Measurements from ENCODE around the gene ROBO1. TPM values are rescaled to one million over a fixed set of nuclear protein-coding genes. Genes with fewer than 3 reads are reported as not detected.

Gene ROBO1
- total RNA-seq, 1 experiment from 2014 or later: 7.0 TPM

DNA sequence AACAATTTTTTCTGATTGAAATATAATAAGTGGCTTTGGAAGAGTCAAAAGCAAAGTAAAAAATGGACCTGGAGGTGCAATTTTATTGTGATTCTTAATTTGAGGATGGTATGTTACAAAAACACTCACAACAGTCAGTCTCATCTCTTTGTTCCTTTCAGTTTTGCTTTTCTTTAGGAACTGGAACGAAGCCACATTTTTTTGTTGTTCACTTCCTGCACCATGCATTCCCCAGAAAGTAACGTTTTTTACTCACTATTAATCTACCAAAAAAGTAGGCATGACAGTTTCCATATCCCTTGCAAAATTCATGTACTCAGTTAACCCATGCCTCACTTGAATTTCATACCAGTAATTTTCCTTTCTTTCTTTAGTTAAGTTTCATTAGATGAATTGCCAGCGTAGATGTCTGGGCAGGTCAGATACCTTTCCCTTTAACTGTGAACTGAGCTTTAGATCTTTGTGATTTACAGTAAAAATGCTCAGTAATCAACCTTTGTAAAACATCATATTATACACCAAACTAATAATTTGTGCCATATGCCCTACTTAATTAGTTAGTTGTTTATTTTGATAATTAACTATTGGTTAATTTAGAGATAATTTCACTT is 384.3 kb downstream of the ROBO1 start:
- no peaks in the 10 kb centered on the region for H3K27me3 ChIP-seq
- H3K4me3 ChIP-seq: no peak overlapping the region
- no peak for DNase-seq
- no peaks in the 10 kb centered on the region for H3K9me3 ChIP-seq
- no peaks in the 10 kb centered on the region for H3K36me3 ChIP-seq

DNA sequence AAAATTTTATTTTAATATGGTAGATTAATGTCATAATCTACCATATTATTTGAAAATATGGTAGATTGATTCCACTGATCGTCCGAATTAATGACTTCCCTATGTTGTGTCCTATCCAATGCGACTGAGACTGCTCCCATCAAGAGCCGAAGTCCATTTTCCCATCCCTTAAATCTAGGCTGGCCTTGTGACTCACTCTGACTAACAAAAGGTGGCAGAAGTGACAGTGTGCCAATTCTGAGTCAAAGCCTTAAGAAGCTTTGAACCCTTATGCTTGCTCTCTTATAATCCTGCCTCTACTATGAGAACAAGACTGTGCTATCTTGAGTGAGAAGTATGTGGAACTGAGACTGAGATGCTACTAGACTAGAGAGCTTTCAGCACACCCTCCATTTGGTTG is 387.2 kb downstream of the ROBO1 start:
- DNase-seq: no peak
- Histone ChIP-seq H3K9me3 (no peaks in the 10 kb centered on the region), H3K4me3 (no peak overlapping the region), H3K36me3 (no peaks in the 10 kb centered on the region), H3K27me3 (no peaks in the 10 kb centered on the region)

DNA sequence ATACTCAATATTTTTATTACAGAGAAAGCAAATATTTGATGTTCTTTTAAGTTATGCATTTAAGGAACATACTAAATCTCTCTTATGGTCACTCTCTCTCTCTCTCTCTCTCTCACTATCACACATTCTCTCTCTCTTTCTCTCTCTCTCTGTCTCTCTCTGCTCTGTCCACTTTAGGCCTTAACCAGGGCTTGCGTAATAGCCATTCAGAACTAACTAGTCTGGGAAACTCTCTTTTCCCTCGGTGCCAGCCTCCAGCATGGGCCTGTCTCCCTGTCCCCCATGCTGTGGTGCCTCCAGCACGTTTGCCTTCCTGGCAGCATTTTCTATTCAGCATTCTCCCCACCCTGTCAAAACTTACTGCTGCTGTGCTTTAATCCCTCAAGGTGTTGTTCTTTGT is 389.7 kb downstream of the ROBO1 start:
- Histone ChIP-seq H3K9me3 (no peaks in the 10 kb centered on the region), H3K27me3 (no peaks in the 10 kb centered on the region), H3K4me3 (no peak overlapping the region), H3K36me3 (no peaks in the 10 kb centered on the region)
- DNase-seq: no peak

DNA sequence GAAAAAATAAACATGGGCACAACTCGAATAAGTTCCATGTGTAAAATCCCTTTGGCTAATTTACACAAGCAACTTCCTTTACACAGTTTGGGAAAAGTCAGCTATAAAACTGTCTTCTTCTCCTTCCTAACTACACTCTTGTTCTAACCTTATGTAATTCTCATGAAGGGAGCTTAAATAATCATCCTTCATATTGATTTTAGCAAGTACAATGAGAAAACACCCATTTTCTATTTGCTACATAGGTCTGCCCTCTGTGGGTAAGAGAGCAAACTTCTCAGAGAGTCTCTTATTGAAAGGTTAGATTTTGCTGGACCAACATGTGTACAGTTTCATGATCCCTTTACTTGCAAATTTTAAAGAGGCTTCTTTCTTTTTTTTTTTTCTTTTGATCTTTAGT is 398.5 kb downstream of the ROBO1 start:
- no peaks in the 10 kb centered on the region for H3K9me3 ChIP-seq
- no peak for DNase-seq
- H3K4me3 ChIP-seq: no peak overlapping the region
- no peaks in the 10 kb centered on the region for H3K27me3 ChIP-seq
- no peaks in the 10 kb centered on the region for H3K36me3 ChIP-seq

DNA sequence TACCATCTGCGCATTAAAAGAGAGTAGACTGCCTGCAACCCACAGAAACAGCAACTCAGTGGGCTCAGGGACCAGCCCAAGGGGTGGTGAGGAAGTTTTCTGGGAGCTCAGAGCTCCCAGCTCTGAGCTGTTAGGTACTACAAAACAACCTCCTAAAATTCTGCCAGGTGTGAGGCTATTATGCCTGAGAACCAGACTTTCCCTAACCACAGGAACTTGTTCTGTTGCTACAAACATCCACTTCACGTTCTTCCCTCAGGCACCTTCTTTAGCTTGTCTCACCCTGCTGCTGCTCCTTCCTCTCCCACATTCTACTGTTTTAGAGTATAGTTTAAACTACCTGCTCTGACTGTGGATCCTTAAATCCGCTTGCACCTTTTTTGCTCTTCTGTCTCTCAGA is 399.4 kb downstream of the ROBO1 start:
- no peak for DNase-seq
- H3K4me3 ChIP-seq: no peak overlapping the region
- H3K27me3 ChIP-seq: no peaks in the 10 kb centered on the region
- H3K9me3 ChIP-seq: no peaks in the 10 kb centered on the region
- H3K36me3 ChIP-seq: no peaks in the 10 kb centered on the region

DNA sequence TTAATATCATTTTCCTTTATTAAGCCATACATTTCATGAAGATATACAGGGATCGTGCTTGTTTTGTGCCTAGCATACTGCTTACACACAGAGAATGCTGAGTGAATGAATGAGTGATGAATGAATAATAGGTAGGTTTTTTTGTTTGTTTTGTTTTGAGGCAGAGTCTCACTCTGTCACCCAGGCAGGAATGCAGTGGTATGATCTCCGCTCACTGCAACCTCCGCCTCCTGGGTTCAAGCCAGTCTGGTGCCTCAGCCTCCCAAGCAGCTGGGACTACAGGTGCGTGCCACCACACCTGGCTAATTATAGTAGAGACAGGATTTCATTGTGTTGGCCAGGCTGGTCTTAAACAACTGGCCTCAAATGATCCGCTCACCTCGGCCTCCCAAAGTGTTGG is 400.0 kb downstream of the ROBO1 start:
- Histone ChIP-seq H3K4me3 (no peak overlapping the region), H3K9me3 (no peaks in the 10 kb centered on the region)
- DNase-seq: no peak

DNA sequence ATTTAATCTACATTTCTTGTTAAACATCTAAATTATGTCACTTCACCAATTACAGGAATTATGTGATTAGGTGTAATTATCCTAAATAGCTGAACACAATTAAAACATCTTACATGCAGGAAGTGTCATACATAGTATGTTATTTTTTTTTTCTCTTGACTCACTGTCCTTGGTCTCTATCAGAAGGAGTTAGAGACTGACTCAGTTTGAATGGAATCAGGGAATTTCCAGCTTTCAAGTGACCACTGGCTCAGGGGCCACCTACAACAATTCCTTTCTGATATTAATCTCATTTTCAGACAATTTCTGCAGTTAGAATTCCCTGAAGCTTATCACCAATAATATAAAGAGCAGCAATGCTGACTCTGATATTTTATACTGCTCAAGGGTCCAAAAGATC is 400.7 kb downstream of the ROBO1 start:
- H3K9me3 ChIP-seq: no peaks in the 10 kb centered on the region
- no peaks in the 10 kb centered on the region for H3K27me3 ChIP-seq
- no peak overlapping the region for H3K4me3 ChIP-seq
- H3K36me3 ChIP-seq: no peaks in the 10 kb centered on the region
- DNase-seq: peak; percentile 5

More for the DNA sequence above, 400.0 kb downstream of the ROBO1 start:
- Histone ChIP-seq H3K36me3 (no peaks in the 10 kb centered on the region), H3K27me3 (no peaks in the 10 kb centered on the region)

DNA sequence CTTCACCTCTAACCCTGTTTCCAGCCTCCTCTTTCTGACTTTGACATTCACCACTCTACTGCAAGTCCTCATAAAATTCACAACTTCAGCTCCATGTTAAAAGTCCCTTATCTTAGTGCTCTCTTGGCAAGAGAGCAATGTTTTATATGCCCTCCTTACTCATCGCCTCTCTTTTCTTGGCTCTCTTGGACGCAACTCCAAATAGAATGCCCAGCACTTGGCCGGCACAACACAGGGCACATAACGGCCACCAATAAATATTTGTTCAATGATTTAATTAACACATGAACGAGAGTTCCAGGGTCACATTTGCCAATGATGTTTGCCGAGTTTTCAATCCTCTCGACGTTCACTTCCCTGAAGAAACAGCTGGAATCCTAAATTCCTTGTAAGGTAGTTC is 401.4 kb downstream of the ROBO1 start:
- DNase-seq: peak; percentile 55
- Histone ChIP-seq H3K27me3 (no peaks in the 10 kb centered on the region), H3K9me3 (no peaks in the 10 kb centered on the region), H3K36me3 (no peaks in the 10 kb centered on the region), H3K4me3 (no peak overlapping the region)

DNA sequence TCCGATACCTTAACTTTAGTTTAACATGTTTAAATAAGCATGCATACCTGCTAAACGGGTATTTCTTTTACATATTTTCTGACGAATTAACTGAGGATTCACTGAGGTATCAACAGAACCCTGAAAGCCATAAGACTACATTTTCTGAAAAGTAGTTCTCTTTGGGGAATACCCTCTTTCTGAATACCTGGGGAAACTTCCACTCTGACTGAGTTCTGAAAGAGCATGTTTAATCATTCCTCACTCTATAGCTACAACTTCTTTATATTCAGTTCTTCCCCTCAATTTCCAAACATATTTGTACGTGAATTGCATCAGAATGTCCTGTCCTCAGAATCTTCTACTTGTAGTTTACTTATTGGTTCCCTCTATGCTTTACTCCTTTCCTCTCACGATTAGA is 403.0 kb downstream of the ROBO1 start:
- DNase-seq: no peak
- Histone ChIP-seq H3K4me3 (no peak overlapping the region), H3K9me3 (no peaks in the 10 kb centered on the region)

DNA sequence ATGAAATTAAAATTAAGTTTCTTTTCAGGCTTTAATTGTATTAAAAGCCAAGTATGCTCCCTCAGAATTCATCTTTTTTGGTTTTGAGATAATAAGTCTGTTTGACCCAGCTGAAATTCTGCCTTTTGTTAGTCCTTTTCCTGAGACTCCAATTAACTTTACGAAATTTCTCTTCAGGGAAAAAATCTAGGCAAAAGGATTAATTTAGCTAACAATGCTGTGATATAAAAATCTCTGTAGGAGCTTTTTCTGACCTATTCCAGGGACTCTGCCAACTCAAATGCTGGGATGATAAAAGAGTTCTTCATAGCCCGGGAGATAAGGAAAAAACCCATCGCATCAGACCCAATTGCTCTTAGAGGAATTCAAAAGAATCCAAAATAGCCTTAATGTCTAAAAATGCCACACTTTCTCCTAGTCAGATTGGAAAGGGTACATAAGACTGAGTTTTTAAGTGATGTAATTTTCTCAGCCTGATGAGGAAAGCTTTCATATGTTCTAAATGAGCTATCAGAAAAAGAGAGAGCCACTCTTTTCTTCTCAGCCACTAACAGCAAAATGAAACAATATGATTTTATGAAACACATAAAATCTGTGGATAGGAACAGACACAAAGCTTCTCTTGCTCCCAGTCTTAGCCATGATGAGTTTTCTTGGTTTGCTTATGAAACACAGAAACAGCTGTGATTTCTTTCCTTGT is 405.1 kb downstream of the ROBO1 start:
- no peak overlapping the region for H3K4me3 ChIP-seq
- H3K9me3 ChIP-seq: no peaks in the 10 kb centered on the region
- no peak for DNase-seq
- H3K36me3 ChIP-seq: no peaks in the 10 kb centered on the region
- H3K27me3 ChIP-seq: no peaks in the 10 kb centered on the region

More for the DNA sequence above, 403.0 kb downstream of the ROBO1 start:
- Histone ChIP-seq H3K36me3 (no peaks in the 10 kb centered on the region), H3K27me3 (no peaks in the 10 kb centered on the region)

DNA sequence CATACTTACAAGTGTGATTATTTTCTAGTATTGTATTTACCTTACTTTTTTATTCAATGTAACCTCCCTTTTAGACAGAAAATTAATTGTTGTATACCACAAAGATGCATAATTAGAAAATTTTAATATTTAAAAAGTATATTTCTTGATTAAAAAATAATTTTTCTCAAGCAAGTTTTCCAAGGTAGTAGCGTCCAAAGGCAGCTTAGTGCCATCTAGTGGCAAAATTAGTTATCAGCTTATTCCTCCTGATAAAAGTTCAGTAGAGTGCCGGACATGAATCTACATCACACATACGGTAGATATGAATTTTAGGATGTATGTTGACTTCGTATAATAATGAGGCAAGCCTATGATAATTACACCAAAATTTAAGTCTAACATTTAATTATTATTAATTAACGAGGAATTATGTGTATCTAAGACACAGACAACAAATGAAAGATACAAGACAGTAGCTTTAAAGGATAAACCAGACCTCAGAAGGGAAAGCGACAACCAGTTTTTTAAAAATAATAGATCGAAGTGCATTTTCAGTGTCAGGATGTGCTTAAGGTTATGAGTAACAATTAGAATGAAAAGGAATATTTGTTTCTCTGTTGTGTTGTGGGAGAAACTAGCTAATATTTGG is 405.9 kb downstream of the ROBO1 start:
- DNase-seq: no peak
- Histone ChIP-seq H3K9me3 (no peaks in the 10 kb centered on the region), H3K4me3 (no peak overlapping the region), H3K36me3 (no peaks in the 10 kb centered on the region), H3K27me3 (no peaks in the 10 kb centered on the region)

DNA sequence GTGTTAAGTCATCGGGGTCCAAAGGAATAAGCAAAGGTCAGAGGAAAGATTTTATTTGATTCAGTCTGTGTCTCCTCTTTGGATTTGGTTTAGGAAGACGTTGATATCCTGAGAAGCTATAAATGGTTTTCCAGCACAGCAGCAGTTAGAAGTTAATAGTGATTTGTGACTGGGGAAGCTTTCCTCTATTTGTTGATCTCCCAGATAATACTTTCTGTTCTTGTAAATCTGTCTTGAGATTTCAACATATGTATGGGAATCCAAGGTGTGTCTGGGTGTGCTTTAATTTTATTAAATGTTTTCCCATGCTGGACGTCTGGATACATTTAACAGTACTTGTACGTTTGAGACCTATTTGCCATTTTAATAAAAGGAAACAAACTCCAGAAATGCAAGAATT is 409.5 kb downstream of the ROBO1 start:
- H3K4me3 ChIP-seq: no peak overlapping the region
- no peaks in the 10 kb centered on the region for H3K36me3 ChIP-seq
- H3K27me3 ChIP-seq: no peaks in the 10 kb centered on the region
- no peaks in the 10 kb centered on the region for H3K9me3 ChIP-seq
- no peak for DNase-seq

DNA sequence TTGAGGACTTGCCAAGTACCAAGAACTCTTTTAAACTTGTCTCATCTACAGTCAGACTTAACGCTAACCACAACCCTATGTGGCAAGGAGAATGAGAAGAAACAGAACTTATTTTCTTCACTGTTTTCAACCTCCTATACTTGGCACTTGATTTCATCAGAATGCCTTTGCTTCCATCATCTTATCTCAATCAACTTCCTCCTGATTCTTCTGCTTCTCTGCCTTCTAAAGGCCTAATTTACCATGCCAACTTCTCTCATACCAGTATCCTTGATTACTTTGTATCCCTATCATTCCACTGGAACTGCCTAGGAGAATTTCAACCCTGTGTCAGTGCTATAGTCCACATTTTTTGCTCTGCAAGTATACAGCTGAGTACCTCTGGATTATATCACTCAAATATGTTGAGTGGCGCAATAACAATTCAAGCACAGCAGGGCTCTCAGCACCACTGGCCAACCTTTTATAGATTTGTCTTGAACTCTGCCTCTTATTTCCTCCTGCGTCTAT is 413.6 kb downstream of the ROBO1 start:
- Histone ChIP-seq H3K9me3 (no peaks in the 10 kb centered on the region), H3K27me3 (no peaks in the 10 kb centered on the region), H3K4me3 (no peak overlapping the region), H3K36me3 (no peaks in the 10 kb centered on the region)
- no peak for DNase-seq

DNA sequence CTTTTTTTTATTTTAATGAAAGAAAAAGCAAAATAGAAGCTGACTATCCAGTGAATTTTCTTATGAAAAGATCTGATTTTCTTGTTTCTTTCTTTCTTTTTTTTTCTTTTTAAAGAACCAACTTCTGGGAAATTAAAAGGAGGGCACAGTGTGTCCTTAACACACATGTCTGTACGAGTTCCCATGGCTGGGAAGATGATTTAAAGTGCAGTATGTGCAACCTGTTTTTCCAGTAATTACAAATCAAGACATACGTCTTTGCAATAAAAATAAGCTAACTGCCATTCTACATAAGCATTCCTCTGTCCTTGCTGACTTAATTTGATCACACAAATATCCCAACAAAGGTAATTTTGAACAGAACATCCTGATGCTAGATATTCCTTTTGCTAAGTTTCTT is 416.1 kb downstream of the ROBO1 start:
- Histone ChIP-seq H3K27me3 (no peaks in the 10 kb centered on the region), H3K9me3 (no peaks in the 10 kb centered on the region), H3K36me3 (no peaks in the 10 kb centered on the region), H3K4me3 (no peak overlapping the region)
- no peak for DNase-seq

DNA sequence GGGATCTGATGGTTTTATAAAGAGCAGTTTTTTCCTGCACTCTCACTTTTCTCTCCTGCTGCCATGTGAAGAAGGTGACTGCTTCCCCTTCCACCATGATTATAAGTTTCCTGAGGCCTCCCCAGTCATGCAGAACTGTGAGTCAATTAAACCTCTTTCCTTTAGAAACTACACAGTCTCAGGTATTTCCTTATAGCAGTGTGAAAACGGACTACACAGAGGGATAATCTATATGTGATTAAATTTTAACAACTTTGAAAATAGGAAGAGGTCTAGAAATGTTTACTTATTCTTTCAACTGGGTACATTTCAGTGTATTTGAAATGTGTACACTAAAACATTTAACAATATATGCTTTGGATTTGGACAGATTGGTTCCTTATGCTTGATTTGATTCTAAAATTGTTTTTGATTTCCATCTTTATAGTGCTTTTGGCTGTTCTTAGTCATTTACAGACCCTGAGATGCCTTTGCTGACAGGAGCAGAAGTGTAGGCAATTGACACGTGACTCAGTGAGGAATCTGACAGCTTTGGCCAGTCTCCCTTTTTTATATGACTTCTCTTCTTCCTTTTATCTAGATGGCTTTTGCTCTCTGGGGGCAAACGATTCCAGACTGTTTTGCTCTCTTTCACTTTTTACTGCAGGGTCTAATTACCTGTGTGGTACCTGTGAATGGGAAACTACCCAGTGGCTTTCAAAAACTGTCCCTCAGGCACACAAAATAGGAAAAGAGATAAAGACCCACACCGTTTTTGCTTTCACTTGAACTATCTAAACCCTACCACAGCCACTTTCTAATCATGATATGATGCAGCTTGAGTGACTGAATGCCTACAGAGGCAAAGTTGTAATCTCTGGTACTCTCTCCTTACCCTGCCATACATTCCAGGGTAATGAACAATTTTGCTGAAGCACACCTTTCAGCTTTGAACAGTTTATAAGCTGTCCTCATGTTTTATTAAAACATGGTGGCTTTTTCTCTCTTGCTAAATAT is 422.6 kb downstream of the ROBO1 start:
- no peaks in the 10 kb centered on the region for H3K27me3 ChIP-seq
- H3K36me3 ChIP-seq: no peaks in the 10 kb centered on the region
- H3K9me3 ChIP-seq: no peaks in the 10 kb centered on the region
- H3K4me3 ChIP-seq: no peak overlapping the region
- no peak for DNase-seq

DNA sequence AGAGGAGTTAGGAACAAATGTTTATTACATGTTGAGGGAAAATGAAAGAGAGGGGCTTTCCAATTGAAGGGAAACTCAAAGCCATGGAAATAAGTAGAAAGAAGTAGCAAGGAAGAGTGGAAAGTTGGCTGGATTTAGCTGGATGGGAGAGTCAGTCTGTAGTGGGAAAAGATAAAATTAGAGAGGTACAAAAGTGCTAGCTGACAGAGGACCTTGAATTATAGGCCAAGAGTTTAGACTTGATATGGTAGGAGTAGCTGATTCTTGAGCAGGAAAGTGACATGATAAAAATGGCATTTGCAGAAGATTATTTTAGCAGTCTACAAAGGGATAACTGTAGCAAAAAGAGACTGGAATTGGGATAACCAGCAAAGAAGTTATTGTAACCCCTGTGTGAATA is 425.8 kb downstream of the ROBO1 start:
- Histone ChIP-seq H3K27me3 (no peaks in the 10 kb centered on the region), H3K4me3 (no peak overlapping the region), H3K9me3 (no peaks in the 10 kb centered on the region), H3K36me3 (no peaks in the 10 kb centered on the region)
- no peak for DNase-seq

DNA sequence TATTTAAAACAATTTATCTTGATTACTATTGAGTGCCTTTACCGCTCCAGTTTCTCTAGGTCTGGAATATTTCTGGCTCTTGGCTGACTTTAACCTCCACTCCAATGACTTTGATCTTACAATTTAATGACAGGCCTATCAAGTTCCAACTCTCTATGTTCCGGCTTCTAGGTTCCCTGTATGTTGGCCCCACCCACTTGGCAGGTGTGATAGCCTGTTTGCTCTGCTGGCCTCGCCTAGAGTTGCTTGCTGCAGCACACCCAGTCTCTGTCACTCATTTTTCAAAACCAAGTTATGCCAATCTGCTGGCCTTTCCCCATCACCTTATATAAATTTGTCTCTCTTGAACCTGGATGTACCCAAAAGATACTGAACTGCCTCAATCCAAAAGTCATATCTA is 428.0 kb downstream of the ROBO1 start:
- Histone ChIP-seq H3K4me3 (no peak overlapping the region), H3K27me3 (no peaks in the 10 kb centered on the region), H3K9me3 (no peaks in the 10 kb centered on the region), H3K36me3 (no peaks in the 10 kb centered on the region)
- no peak for DNase-seq

Measured in MG63 (cell line).